ENCODE measurements around the gene WDFY4. TPM values are rescaled to one million over a fixed set of nuclear protein-coding genes. Genes with fewer than 3 reads are reported as not detected.
A peak's percentile ranks its signal among the peaks of the same experiment; 100 is the strongest.

Gene WDFY4
- total RNA-seq, 1 donor from 2014 or later, result 6.4 TPM

GRCh38 chr10:48759113-48759901 is 74.6 kb downstream of the WDFY4 start:
- H3K36me3 ChIP-seq, result no peaks in the 10 kb centered on the region
- no peak overlapping the region for H3K4me3 ChIP-seq
- H3K27ac ChIP-seq, result no peak overlapping the region
- TF ChIP-seq CTCF (IDR thresholded peaks at IDR 0.05), result no peak
- TF ChIP-seq POLR2AphosphoS5 (IDR thresholded peaks at IDR 0.05; ENCODE audit: insufficient read depth in 1 of 2, low read depth in 1 of 2), result no peak
- no peak for TF ChIP-seq POLR2A (IDR thresholded peaks at IDR 0.05)
- DNase-seq (ENCODE audit: extremely low spot score in 2 of 2), result peak; percentile 54 to 55
- intact Hi-C loops (cut with DNase I), result no loop called here
- no peaks in the 10 kb centered on the region for H3K9me3 ChIP-seq
- no peaks in the 10 kb centered on the region for H3K27me3 ChIP-seq
- H3K4me1 ChIP-seq, result no peaks in the 10 kb centered on the region

DNA sequence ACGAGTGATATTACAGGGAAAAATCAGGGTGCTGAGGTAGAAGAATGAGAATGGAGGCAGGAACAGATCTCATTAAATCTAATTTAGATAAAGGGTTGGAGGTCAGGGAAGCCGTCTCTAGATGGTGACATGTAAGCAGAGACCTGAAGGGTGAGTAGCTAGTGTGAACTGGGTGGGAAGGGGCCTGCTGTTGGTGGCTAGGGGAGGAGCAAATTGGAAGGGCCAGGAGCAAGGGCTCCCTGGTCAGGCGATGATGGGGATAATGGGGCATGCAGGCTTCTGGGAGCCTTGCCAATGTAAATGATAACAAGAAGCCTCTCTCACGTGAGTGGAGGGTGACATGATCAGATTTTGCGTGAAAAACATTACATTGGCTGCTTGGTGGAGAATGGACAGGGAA is 76.3 kb downstream of the WDFY4 start:
- intact Hi-C loops (cut with DNase I), result no loop called here
- Histone ChIP-seq H3K4me1 (no peaks in the 10 kb centered on the region), H3K4me3 (no peak overlapping the region), H3K27ac (no peak overlapping the region), H3K27me3 (no peaks in the 10 kb centered on the region), H3K9me3 (no peaks in the 10 kb centered on the region), H3K36me3 (no peaks in the 10 kb centered on the region)
- peak in 1 of 2 donors; percentile 58 for DNase-seq (ENCODE audit: extremely low spot score in 2 of 2)
- TF ChIP-seq POLR2AphosphoS5 (IDR thresholded peaks at IDR 0.05; ENCODE audit: insufficient read depth in 1 of 2, low read depth in 1 of 2) (no peak), POLR2A (IDR thresholded peaks at IDR 0.05) (no peak), CTCF (IDR thresholded peaks at IDR 0.05) (no peak)

DNA sequence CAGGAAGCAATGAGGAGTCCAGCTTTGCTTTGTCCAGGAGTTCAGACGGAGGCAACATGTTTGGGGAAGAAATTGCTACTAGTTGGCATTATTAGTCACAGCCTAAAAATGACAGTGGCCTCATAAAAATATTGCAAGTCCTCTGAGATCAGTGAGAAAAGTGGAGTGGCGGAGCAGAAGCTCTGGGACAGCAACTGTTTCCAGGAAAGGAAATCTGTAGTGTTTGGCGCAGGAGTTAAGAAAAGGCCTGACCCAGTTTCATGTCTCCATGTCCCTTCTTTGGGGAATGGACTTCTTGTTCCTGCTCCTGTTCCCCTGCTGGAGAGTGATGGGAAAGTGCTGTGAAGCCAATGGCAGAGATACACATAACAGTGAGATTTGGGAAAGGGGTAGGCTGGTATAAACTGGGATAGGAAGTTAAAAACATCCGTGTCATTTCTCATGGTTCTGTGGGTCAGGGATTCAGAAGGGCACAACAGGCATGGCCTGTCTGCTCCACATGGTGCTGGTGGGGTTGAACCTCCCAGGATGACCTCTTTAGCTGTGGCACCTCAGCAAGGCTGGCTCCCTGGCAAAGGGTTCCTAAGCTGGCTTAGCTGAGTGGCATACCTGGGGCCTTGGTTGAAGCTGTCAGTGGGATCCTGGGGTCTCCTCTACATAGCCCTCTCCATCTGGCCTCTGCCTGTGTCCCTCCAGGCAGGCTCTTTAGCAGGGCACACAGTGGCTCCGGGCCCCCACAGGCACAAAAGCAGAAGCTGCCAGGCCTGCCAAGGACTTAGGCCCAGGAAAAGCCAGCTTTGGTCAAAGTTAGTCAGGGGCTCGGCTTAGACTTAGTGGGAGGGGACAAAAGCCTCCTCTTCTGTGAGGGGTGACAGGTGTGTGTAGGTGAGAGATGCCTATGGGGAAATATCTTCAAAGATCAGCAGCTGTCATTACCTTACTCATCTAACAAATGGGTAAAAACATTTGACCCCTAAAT is 77.7 kb downstream of the WDFY4 start:
- intact Hi-C loops (cut with DNase I), result no loop called here
- Histone ChIP-seq H3K27ac (no peak overlapping the region), H3K4me3 (no peak overlapping the region), H3K4me1 (no peaks in the 10 kb centered on the region), H3K9me3 (no peaks in the 10 kb centered on the region), H3K27me3 (no peaks in the 10 kb centered on the region), H3K36me3 (no peaks in the 10 kb centered on the region)
- no peak for TF ChIP-seq POLR2A (IDR thresholded peaks at IDR 0.05)
- TF ChIP-seq CTCF (IDR thresholded peaks at IDR 0.05), result no peak
- no peak for TF ChIP-seq POLR2AphosphoS5 (IDR thresholded peaks at IDR 0.05; ENCODE audit: insufficient read depth in 1 of 2, low read depth in 1 of 2)
- peak in 1 of 2 donors; percentile 64 for DNase-seq (ENCODE audit: extremely low spot score in 2 of 2)

DNA sequence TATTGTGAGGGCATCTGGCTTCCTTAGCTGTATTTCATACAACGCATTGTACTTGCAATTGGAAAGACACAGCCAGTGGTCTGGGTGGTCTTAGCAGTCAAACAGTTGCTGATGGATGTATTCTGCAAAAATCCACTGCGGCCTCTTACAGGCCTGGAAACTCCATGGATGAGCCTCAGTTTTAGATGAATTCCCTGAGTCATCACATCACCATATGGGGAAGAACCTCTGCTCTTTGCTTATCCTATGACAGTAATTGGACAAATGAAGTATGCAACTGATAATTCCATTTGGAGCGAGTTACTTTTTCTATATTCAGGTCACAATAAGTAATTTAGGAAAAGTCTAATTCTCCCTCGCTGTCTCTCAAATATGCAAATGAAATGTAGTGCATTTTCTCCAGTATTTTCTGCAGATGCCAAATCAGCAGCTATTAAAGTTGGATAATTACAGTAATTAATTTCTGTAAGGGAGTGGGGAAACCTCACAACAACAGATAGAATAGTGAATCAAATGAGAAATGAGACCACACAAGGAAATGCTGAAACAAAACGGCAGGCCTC is 78.8 kb downstream of the WDFY4 start:
- H3K27ac ChIP-seq, result no peak overlapping the region
- no peaks in the 10 kb centered on the region for H3K4me1 ChIP-seq
- no peaks in the 10 kb centered on the region for H3K27me3 ChIP-seq
- no peaks in the 10 kb centered on the region for H3K36me3 ChIP-seq
- no peak for TF ChIP-seq POLR2A (IDR thresholded peaks at IDR 0.05)
- no peak for TF ChIP-seq POLR2AphosphoS5 (IDR thresholded peaks at IDR 0.05; ENCODE audit: insufficient read depth in 1 of 2, low read depth in 1 of 2)
- no peak for TF ChIP-seq CTCF (IDR thresholded peaks at IDR 0.05)
- H3K4me3 ChIP-seq, result no peak overlapping the region
- intact Hi-C loops (cut with DNase I), result no loop called here
- no peak for DNase-seq (ENCODE audit: extremely low spot score in 2 of 2)
- H3K9me3 ChIP-seq, result no peaks in the 10 kb centered on the region
